H9 (cell line): Measurements from ENCODE around the gene STX1A. TPM values are rescaled to one million over a fixed set of nuclear protein-coding genes. Genes with fewer than 3 reads are reported as not detected.

Source experiments
- DNase-seq: peaks from one replicate; pipeline ENCODE4 v3.0.0-alpha.2; 2017
- H2AFZ ChIP-seq: one replicate; pipeline ENCODE4 v1.6.1; 2013; ENCODE audit warnings: mild to moderate bottlenecking, low read length, control low read depth, moderate library complexity
- H2AK5ac ChIP-seq: 2 replicates; pipeline ENCODE4 v1.6.1; 2013; ENCODE audit warnings: low read length, control low read depth, mixed read lengths; ENCODE audit not compliant: insufficient read length
- H2BK120ac ChIP-seq: one replicate; pipeline ENCODE4 v1.6.1; 2013; ENCODE audit warnings: low read depth, mild to moderate bottlenecking, low read length, control low read depth, inconsistent platforms; ENCODE audit not compliant: poor library complexity, severe bottlenecking
- H2BK12ac ChIP-seq: 2 replicates; pipeline ENCODE4 v1.6.1; 2013; ENCODE audit warnings: low read length, control low read depth, mixed read lengths, low read depth; ENCODE audit not compliant: insufficient read length
- H2BK15ac ChIP-seq: 2 replicates; pipeline ENCODE4 v1.6.1; 2013; ENCODE audit warnings: low read depth, low read length, control low read depth
- H2BK20ac ChIP-seq: one replicate; pipeline ENCODE4 v1.6.1; 2013; ENCODE audit warnings: low read depth, mild to moderate bottlenecking, low read length, control low read depth, inconsistent platforms; ENCODE audit not compliant: poor library complexity, severe bottlenecking
- H2BK5ac ChIP-seq: 2 replicates; pipeline ENCODE4 v1.6.1; 2013; ENCODE audit warnings: low read length, control low read depth, mixed read lengths; ENCODE audit not compliant: insufficient read length
- H3K14ac ChIP-seq: 2 replicates; pipeline ENCODE4 v1.6.1; 2013; ENCODE audit warnings: low read length, control low read depth; ENCODE audit not compliant: insufficient read depth
- H3K18ac ChIP-seq: 2 replicates; pipeline ENCODE4 v1.6.1; 2013; ENCODE audit warnings: low read depth, mild to moderate bottlenecking, mixed read lengths, low read length, control low read depth; ENCODE audit not compliant: insufficient read length
- H3K23ac ChIP-seq: 2 replicates; pipeline ENCODE4 v1.6.1; 2013; ENCODE audit warnings: low read length, control low read depth, mixed read lengths, low read depth; ENCODE audit not compliant: insufficient read length
- H3K23me2 ChIP-seq: 2 replicates; pipeline ENCODE4 v1.6.1; 2013; ENCODE audit warnings: low read depth, mild to moderate bottlenecking, mixed read lengths, low read length, control low read depth; ENCODE audit not compliant: insufficient read length, poor library complexity, severe bottlenecking
- H3K27ac ChIP-seq: 2 replicates; pipeline ENCODE4 v1.5.1; 2013; ENCODE audit warnings: low read length, control low read depth, mixed read lengths, low read depth; ENCODE audit not compliant: insufficient read length
- H3K27me3 ChIP-seq: 2 replicates; pipeline ENCODE4 v1.6.1; 2013; ENCODE audit warnings: low read length, control low read depth, inconsistent platforms; ENCODE audit not compliant: insufficient read depth
- H3K4ac ChIP-seq: 2 replicates; pipeline ENCODE4 v1.6.1; 2013; ENCODE audit warnings: low read depth, mild to moderate bottlenecking, control low read depth, inconsistent platforms, low read length, moderate library complexity
- H3K4me1 ChIP-seq: 2 replicates; pipeline ENCODE4 v1.6.1; 2013; ENCODE audit warnings: low read length, control low read depth, inconsistent platforms; ENCODE audit not compliant: insufficient read depth
- H3K4me2 ChIP-seq: 2 replicates; pipeline ENCODE4 v1.6.1; 2013; ENCODE audit warnings: low read length, control low read depth, mixed read lengths; ENCODE audit not compliant: insufficient read length, insufficient read depth
- H3K56ac ChIP-seq: 2 replicates; pipeline ENCODE4 v1.6.1; 2013; ENCODE audit warnings: low read depth, mild to moderate bottlenecking, mixed read lengths, low read length, control low read depth; ENCODE audit not compliant: insufficient read length
- H3K79me1 ChIP-seq: 2 replicates; pipeline ENCODE4 v1.6.1; 2013; ENCODE audit warnings: low read depth, mild to moderate bottlenecking, moderate library complexity, low read length, control low read depth, inconsistent platforms; ENCODE audit not compliant: insufficient read depth, poor library complexity, severe bottlenecking
- H3K79me2 ChIP-seq: 2 replicates; pipeline ENCODE4 v1.6.1; 2013; ENCODE audit warnings: low read length, control low read depth, inconsistent platforms; ENCODE audit not compliant: insufficient read depth
- H3K9ac ChIP-seq: 2 replicates; pipeline ENCODE4 v1.6.1; 2013; ENCODE audit warnings: low read length, control low read depth, mixed read lengths; ENCODE audit not compliant: insufficient read length; ENCODE audit errors: extremely low read depth
- H3K9me3 ChIP-seq: one replicate; pipeline ENCODE4 v1.6.1; 2013; ENCODE audit warnings: low read depth, low read length, inconsistent platforms; ENCODE audit not compliant: control insufficient read depth
- H3T11ph ChIP-seq: one replicate; pipeline ENCODE4 v1.6.1; 2013; ENCODE audit warnings: mild to moderate bottlenecking, low read length, control low read depth, inconsistent platforms
- H4K20me1 ChIP-seq: one replicate; pipeline ENCODE4 v1.6.1; 2013; ENCODE audit not compliant: control insufficient read depth, insufficient read length, insufficient read depth
- H4K5ac ChIP-seq: 2 replicates; pipeline ENCODE4 v1.6.1; 2013; ENCODE audit warnings: low read depth, mild to moderate bottlenecking, mixed read lengths, low read length, control low read depth; ENCODE audit not compliant: insufficient read length
- H4K8ac ChIP-seq: replicated peaks from 2 replicates; pipeline ENCODE4 v1.6.1; 2013; ENCODE audit warnings: low read length, control low read depth, mixed read lengths, low read depth; ENCODE audit not compliant: insufficient read length
- H4K91ac ChIP-seq: 2 replicates; pipeline ENCODE4 v1.6.1; 2013; ENCODE audit warnings: low read depth, mild to moderate bottlenecking, moderate library complexity, mixed read lengths, low read length, control low read depth; ENCODE audit not compliant: insufficient read length
- H3K27ac Mint-ChIP-seq, 3 experiments: 2 replicates in 2 of 3; 3 replicates in 1 of 3; pipeline ENCODE4 v1.8.0; 2020 to 2021; ENCODE audit warnings: mixed read lengths in 3 of 3, mild to moderate bottlenecking in 1 of 3, moderate library complexity in 1 of 3
- H3K27me3 Mint-ChIP-seq: 2 replicates; pipeline ENCODE4 v1.8.0; 2021; ENCODE audit warnings: low read depth, mild to moderate bottlenecking, moderate library complexity, mixed read lengths
- H3K36me3 Mint-ChIP-seq, 3 experiments: 2 replicates in 2 of 3; 3 replicates in 1 of 3; pipeline ENCODE4 v1.8.0; 2020 to 2021; ENCODE audit warnings: low read depth in 3 of 3, mixed read lengths in 3 of 3; ENCODE audit not compliant: insufficient read depth in 1 of 3
- H3K4me1 Mint-ChIP-seq, 2 experiments: 2 replicates each; pipeline ENCODE4 v1.8.0; 2020; ENCODE audit warnings: mixed read lengths in 2 of 2
- H3K4me3 Mint-ChIP-seq, 2 experiments: 2 replicates in 1 of 2; 3 replicates in 1 of 2; pipeline ENCODE4 v1.8.0; 2020 to 2021; ENCODE audit warnings: mild to moderate bottlenecking in 2 of 2, mixed read lengths in 2 of 2, moderate library complexity in 1 of 2
- H3K9me3 Mint-ChIP-seq, 2 experiments: 2 replicates in 1 of 2; 3 replicates in 1 of 2; pipeline ENCODE4 v1.8.0; 2020; ENCODE audit warnings: mild to moderate bottlenecking in 2 of 2, mixed read lengths in 2 of 2, moderate library complexity in 1 of 2
- CTCF ChIP-seq: fragments of 200-600 bp; sonication (generic); conservative IDR thresholded peaks from 3 replicates; pipeline ENCODE4 v1.8.0; 2021; ENCODE audit warnings: antibody characterized with exemption, mild to moderate bottlenecking
- WGBS: extraction: QIAGEN DNeasy Blood & Tissue Kit; methylation state at CpG from one replicate; pipeline ENCODE4 v1.1.7; 2013; ENCODE audit warnings: missing lambda C conversion rate, low lambda C conversion rate, mixed read lengths; ENCODE audit not compliant: insufficient read length; ENCODE audit errors: extremely low coverage; 5-methylcytosine and 5-hydroxymethylcytosine counted together
- total RNA-seq: library from RNA; stranded (reverse); gene quantifications from 2 replicates; pipeline ENCODE4 v1.2.1, GENCODE V29; 2021

The STX1A gene
- total RNA-seq, 1 experiment from 2014 or later: 10.1 TPM

GRCh38 chr7:73671322-73671661 lies 48.2 kb downstream of the STX1A start:
- Histone ChIP-seq H3K4ac (no peak overlapping the region), H2BK5ac (no peak overlapping the region), H4K20me1 (no peaks in the 10 kb centered on the region), H3K14ac (no peak overlapping the region), H3K79me2 (no peaks in the 10 kb centered on the region), H2BK15ac (no peak overlapping the region), H2BK20ac (no peak overlapping the region), H2BK120ac (no peak overlapping the region), H2AFZ (no peak overlapping the region), H3K56ac (no peak overlapping the region), H2BK12ac (no peak overlapping the region), H3T11ph (no peak overlapping the region), H3K79me1 (no peaks in the 10 kb centered on the region), H2AK5ac (no peak overlapping the region), H3K18ac (no peak overlapping the region), H3K23me2 (peaks cover 10% of the 10 kb centered on the region), H3K4me1 (no peaks in the 10 kb centered on the region), H3K9ac (no peak overlapping the region), H3K27ac (no peak overlapping the region), H3K4me2 (no peak overlapping the region), H3K23ac (no peak overlapping the region), H4K5ac (no peak overlapping the region), H4K8ac (no peak overlapping the region), H3K9me3 (no peaks in the 10 kb centered on the region), H4K91ac (no peak overlapping the region), H3K27me3 (no peaks in the 10 kb centered on the region)
- H3K4me3 Mint-ChIP-seq: no peak overlapping the region
- H3K9me3 Mint-ChIP-seq: no peaks in the 10 kb centered on the region
- no CpG with 5 or more reads among the region's 12 CpGs for WGBS
- TF ChIP-seq CTCF: no peak
- peaks cover 0 to 7% (median 4%) of the 10 kb centered on the region in 3 experiments; a peak in 3 of 7 replicates for H3K36me3 Mint-ChIP-seq
- H3K27me3 Mint-ChIP-seq: peaks cover 14% of the 10 kb centered on the region
- no peak overlapping the region for H3K27ac Mint-ChIP-seq
- peaks cover 6 to 26% of the 10 kb centered on the region in 2 experiments for H3K4me1 Mint-ChIP-seq
- DNase-seq: no peak
